HG02840 (cell line): ENCODE measurements around the gene IFT27.
"Not testable (repeated sequence)": the region's sequence is repeated elsewhere in the genome, so short reads cannot be mapped to it uniquely, and the experiment has no call there.

Experiments used
- ATAC-seq: cut with Tn5 transposase; IDR thresholded peaks from one replicate; pipeline ENCODE4 v1.9.1; 2021; ENCODE audit warnings: mild to moderate bottlenecking, moderate library complexity, moderate number of reproducible peaks; ENCODE audit not compliant: unreplicated experiment, low FRiP score

IFT27 gene

DNA sequence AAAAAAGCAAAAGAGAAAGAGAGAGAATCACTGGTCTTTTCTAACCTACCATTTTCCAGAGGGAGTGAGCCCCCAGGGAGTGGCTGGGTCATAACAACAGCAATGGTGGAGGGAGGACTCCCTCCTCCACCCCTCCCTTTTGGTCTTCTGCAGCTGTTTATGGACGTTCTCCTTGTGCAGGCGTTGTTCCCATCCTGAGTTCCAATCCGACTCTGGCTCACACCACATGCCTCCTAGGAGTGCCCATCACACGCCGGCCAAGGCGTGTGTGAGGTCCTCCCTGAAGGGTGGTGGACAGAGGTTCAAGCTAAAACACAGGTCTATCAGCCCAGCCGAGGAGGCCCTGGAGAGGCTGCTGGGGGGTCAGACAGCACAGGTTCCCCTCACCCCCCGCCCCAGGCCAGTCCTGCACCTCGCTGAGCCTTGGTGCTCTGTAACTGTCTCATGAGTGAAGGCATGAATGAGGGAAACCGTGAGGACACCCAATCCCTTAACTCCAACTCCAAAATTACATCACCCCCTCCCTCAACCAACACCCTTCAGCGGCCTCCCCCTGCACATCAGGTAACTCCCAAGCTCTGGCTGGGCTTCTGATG is 29.4 kb downstream of the IFT27 start:
- ATAC-seq: no peak

DNA sequence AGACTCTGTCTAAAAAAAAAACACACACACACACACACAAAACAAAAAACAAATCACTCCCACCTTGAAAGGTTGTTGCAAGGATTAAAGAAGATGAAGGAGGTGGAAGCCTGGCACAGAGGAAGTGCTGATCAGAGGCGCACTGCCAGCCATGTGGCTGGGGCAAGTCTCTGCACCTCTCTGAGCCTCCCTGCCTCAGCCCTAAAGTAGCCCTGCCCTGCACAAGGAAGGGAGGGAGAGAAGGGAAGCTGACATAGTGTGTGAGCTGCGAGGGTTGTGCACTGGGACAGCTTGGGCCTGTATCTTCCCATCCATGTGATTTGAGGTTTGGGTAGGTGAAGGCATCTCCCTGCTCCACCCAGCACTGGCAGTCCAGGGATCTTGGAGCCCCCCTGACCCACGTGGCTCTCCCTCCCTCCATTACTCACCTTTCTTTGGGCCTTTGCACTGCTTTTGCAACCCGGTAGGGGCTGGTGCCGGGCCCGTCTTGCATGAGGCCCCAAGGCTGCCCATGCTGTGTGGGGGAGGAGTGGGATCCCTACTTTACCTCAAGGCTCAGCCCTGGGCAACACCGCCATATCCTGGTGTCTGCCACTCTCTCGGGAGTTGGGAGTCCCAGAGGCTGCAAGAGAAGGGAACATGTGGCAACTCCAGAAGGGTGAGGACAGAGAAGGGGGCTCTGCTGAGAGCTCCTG is 30.5 kb downstream of the IFT27 start:
- no peak for ATAC-seq

DNA sequence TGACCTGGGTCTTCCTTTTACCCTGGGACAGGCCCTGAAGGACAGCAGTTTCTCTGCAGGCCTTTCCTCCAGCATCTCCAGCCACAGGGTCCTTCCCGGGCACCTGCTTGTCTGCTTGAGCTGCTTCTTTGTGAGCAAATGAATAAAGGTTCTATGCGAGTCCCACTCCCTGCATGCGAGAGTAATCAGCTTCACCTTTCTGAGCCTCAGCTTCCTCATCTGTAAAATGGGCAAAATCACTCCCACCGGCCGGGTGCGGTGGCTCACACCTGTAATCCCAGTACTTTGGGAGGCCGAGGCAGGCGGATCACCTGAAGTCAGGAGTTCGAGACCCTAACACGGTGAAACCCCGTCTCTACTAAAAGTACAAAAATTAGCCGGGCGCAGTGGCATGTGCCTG is 31.1 kb downstream of the IFT27 start:
- ATAC-seq: no peak

DNA sequence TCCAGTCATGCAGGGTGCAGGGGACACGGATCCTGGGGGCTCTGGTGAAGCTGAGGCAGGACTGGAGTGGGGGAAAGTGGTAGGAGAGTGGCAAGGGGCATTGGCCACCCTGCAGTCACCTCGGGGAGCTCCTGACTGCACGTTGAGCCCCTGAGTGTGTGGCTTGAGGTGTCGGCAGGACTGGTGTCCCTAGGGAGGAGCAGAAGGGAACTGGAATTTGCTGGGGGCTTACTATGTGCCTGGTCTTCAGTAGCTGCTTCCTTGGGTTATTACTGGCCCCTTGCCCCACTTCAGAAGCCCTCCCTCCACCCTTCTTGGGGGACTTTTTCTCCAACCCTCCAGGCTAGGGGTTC is 31.5 kb downstream of the IFT27 start:
- ATAC-seq: no peak

DNA sequence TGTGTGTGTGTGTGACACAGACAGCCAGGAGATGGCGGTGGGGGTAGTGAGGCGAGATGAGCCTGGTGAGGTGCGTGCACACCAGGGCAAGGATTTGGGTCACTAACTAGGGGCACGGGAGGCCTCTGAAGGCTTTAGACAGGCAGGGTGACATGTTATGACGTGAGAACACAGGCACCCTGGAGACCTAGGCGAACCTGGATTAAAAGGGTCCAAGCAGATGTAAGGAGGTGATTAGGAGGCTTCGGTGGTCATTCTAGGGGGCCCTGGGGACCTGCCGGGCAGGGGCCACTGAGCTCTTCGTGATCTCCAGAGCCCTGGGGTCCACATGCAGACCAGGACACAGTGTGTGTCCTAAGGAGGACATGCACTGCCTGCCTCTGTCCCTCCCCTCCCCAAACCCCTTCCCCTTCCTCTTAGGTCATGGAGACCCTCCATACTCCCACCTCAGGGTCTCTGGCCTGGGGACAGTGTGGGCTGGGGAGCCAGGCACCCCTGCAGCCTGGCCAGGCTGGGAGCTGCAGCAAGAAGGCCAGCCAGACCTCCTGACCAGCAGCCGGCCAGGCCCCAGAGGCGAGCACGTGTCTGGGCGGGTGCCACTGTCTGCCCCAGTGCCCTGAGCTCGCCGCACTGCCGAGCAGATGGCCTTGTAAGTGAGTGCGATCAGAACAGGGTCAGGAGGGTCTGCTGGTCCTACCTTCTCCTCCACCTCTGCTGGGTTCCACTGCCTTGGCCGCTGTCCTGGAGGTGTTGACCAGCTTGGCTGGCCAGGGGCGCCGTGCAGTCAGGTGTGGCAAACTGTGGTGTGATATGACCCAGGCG is 32.1 kb downstream of the IFT27 start:
- no peak for ATAC-seq

DNA sequence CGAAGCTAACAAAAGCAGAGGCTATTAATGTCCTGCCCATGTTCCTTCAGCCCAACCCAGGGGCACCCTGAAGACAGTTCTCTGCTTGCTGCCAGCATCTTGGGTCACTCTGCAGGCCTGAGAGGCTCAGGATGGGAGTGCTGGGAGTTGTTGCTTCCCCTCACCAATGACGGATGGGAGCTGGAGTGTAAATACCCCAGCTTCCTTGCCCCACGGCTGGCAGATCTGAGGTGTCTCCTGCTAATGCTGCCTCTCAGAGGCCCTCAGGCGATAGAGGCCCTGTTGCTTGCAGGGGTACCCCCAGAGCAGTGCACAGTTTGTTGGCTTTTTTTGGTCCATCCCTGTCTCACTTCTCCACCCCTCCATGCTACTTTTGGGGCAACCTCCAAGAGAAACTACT is 32.9 kb downstream of the IFT27 start:
- no peak for ATAC-seq

DNA sequence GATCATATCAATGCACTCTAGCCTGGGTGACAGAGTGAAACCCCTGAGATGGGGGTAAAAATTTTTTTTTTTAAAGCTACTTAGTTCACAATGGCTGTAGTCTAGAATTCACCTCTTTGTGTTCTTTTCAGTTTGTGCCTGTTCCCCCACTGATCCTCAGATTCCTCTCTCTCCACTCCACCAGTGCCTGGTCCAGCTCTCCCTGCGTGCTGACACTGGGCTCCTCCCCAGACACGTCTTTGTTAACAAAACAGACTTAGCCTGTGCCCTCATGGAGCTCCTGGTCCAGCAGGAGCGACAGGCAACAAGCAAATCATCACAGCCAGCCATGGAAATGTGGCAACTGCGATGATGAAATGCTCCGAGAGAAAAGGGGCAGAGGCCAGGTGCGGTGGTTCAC is 34.0 kb downstream of the IFT27 start:
- no peak for ATAC-seq

DNA sequence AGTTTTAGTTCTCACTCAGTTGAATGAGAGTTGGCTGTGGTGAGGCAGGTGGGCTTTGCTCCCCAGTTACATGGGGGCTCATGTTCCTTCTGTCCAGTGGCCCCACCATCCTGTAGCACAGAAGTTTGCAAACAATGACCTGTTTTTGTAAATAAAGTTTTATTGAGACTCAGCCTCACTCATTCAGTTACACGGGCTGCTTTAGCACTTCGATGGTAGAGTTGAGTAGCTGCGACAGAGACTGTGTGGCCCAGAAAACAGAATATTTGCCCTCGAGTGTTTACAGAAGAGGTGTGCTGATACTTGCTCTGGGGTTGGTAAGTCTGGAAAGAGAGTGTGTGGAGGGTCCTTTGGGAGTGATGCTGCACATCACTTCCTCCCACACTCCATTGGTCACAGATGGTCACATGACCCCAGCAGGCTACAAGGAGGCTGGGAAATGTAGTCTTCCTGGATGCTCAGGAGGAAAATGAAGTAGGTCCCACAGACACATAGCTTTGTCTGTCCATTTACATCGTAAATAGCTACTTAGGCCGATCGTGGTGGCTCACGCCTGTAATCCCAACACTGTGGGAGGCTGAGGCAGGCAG is 34.6 kb downstream of the IFT27 start:
- no peak for ATAC-seq

DNA sequence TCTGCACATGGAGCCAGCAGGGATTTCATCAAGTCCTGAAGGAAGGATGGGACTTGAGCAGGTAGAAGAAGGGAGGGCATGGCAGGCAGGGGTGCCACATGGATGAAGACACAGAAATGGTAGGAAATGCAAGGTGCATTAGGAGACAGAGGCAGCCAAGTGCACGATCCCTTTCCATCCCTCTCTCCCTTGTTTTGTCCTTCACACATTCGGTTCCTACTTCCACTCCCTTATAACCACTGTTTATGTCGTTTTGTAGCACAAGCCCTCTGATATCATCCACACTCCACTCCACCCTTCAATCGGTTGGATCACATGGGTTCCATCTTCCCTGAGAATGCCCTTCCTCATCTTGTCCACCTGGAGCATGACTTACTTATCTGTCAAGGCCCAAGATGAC is 35.2 kb downstream of the IFT27 start:
- ATAC-seq: no peak

DNA sequence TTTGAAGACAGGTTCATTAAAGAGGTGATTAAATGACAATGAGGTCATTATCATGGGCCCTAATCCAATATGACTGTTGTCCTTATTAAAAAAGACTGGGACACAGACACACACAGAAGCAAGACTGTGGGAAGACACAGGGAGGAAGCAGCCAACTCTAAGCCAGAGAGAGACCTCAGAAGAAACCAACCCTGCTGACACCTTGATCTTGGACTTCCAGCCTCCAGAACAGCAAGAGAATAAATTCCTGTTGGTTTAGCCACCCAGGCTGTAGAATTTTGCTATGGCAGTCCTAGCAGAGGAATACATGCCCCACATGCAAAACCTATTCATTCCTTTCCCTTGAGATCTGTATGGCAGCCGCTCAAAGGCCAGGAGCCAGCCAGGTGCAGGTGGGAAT is 36.7 kb downstream of the IFT27 start:
- no peak for ATAC-seq

DNA sequence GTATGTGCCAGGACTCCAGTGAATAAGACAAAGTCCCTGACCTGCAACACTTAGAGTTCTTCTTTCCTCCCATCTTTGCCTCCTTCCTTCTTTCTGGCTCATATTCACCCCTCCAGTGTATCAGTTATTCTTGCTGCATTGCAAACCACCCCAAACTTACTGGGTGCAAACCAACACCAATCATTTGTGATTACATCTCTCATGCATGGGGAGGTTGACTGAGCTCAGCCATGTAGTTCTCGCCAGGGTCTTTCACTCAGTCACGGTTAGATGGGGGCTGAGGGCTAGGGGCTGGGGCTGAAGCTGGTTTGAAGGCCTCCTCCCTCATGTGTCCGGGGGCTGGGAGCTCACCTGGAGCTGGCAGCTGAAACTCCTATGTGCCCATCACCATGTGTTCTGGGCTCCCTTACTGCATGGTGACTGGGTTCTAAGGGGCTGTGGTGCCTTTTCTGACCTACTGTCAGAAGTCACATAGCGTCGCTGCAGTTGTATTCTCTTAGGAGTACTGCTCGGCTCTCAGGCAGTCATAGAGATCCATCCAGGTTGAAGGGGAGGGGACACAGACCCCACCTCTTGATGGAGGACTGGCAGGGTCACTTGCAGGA is 37.4 kb downstream of the IFT27 start:
- no peak for ATAC-seq

DNA sequence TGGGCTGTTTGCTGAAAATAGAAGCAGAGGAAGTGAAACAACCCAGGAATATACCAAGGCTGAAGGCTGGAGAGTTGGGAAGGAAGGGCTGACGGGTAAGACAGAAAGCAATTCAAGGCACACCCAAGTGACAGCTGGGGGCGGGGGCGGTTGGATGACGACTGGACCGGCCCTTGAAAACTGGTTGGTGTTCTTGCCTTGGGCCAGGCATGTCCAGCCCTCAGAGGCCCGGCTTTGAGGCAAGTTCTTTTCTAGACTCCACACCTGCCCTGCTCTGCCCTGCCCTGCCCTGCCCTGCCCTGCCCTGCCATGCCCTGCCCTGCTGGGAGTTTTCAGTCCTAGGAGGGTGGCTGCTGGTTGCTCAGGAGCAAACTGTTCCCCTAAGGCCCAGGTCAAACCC is 38.1 kb downstream of the IFT27 start:
- ATAC-seq: no peak

DNA sequence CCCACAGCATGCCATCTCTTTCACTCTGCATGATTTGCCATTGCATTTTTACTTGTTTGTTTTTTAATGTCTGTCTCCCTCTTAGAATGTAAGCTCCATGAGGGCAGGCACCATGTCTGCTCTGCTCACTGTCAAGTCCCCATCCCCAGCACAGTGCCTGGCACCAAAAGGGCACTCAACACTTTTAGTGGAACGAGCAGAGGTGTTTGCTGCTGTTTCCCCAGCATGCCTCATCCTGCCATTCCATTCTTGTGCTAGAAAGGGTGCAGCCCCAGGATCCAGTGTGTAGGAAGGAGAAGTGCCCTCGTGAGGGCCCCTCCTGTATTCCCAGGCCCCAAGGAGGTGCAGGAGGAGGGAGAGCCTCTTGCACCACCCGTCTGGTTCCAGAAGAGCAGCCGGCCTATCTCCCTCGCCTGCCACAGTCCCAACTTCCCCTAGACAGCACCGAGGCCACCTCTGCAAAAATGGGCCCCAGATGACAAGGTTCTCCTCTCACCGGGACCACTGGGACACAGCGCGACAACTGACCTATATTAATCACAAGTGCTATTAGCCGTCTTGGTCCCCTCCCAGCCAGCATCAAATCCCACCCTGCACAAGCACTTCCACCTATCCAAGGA is 39.1 kb downstream of the IFT27 start:
- ATAC-seq: no peak

DNA sequence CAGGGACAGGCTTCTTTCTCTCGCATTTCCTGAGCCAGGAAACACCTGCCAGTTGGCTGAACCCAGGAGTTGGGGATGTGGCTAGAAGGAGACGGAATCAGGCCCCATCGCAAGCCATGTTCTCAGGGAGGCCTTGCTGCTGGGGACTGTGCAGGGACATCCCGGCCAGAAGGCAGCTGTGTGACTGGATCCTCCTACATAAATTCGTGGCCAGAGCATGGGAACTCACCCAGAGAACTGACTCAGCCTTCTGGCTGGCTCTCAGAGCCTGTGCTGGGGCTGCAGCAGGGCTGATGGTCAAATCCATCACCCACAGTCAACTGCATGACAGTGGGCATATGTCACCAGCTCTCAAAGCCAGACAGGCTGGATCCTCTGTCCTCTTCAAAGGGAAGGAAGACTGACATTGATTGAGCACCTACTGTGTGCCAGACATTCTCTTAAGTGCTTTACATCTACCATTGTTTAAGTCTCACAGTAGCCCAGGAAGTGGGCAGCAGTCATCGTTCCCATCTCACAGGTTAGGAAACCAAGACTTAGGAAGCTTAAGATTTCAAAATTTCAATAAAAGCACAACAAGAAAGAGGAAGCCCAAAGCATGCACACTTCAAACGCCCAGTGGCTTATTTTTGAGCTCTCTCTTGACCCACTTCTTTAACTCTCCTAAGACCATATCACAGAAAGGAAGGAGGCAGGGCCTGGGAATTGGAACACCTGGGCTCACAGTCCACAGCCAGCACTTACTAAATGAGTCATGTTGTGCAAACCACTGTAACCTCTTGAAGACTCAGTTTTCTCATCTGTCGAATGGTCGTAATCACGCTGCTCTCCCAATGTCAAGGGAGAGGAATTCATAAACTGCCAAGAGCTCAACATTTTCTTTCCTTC is 41.5 kb downstream of the IFT27 start:
- ATAC-seq: no peak

DNA sequence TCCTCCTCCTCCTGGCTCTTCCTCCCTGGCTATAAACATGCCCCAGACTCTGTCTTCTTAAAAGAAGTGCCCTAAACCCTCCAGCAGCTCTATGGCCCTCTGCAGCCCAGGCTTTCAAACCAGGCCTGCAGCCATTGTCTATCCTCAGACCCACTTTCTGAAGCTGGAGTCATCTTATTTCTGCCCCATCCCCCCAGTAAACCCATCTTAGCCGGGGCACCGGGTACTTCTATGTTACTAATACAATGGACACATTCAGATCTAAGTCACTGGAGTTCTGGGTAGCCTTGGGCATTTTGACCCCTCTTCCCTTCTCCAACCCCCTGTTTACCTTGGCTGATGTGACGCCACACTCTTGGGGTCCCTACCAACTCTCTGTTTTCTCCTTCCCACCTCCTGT is 42.6 kb downstream of the IFT27 start:
- ATAC-seq: no peak

DNA sequence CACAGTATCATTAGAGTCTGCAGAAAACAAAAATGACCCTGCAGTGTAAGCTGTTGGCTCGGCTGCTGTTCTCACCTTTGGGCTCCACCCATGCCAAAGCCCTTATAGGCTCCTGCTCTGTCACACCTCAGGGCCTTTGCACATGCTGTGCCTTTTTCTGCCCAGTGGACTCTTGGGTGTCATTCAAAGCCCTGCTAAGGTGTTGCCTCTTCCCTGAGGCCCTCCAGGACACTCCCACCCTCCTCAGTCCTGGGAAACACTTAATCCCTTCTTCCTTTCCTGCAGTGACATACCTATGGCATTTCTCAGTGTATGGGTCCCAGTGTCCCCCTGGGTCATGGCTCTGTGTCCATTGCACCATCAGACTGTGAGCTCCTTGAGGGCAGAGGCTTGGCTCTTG is 43.3 kb downstream of the IFT27 start:
- ATAC-seq: no peak

DNA sequence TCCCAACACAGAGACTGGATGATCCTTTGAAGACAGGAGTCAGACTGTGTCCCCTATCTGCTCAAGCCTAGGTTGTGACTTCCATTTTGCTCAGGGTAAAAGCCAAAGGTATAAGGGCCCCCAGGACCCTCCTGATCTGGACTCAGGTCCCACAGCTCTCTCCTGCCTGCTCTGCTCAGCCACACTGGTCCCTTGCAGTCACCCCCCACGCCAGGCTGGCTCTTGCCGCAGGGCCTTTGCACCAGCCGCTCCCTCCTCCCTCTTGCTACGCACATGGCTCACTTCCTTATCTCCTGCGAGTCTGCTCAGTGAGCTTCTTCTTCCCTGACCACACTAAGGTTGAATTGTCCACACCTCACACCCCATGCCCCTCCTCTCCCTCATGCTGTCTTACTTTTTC is 44.0 kb downstream of the IFT27 start:
- no peak for ATAC-seq

DNA sequence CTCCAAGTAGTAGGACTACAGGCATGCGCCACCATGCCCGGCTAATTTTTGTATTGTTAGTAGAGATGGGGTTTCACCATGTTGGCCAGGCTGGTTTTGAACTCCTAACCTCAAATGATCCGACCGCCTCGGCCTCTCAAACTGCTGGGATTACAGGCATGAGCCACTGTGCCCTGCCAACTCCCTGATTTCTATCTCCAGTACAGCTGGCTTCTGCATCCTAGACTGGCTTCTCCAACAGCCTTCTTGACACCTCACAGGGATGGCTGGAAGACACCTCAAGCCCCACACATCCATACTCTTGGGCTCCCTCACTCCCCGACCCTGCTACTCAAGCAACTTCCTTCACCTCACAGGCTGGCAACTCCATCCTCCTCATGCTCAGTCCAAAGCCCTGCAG is 44.6 kb downstream of the IFT27 start:
- ATAC-seq: not testable (repeated sequence)

DNA sequence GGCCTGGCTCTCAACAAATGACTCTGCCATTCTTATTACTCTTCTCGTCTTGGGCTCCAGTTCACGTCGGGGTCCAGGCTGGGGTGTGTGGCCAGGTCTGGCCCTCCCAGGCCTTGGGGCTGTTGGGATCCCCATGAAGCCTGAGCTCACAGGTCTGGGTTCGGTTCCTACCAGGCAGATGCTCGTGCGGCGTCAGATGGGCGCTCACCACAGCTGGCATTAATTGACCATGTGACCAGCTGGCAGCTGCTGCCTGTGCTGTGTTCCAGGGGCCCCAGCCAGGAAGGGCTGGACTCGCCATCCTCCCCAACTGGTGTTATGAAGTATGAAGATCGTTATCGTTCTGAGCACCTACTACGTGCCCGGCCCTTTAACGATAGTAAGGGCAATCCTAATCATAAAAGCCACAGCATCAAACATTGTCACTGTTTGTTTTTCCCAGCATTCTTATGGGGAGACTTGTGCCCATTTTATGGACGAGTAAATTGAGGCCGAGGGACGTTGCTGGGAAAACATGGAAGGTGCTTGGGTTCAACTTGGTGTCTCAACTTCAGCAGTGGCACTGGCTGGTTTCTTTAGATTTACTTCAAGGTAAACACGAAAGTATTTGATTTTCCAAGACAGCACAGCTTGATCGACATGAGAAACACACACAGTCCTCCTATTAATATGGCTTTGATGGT is 45.6 kb downstream of the IFT27 start:
- ATAC-seq: no peak
